Lower leg skin (tissue), 3 donors: ENCODE results near the gene TREM2.

Source experiments
- CTCF ChIP-seq, 3 donors: fragments of 450-650 bp; IDR thresholded peaks; one replicate each; pipeline ENCODE4 v1.5.1; 2016; ENCODE audit warnings: antibody characterized with exemption in 3 of 3, mild to moderate bottlenecking in 3 of 3, moderate library complexity in 2 of 3
- POLR2A ChIP-seq, 2 donors: fragments of 450-650 bp; IDR thresholded peaks; one replicate each; pipeline ENCODE4 v1.6.1; 2016 to 2017; ENCODE audit warnings: antibody characterized with exemption in 2 of 2, mild to moderate bottlenecking in 1 of 2, moderate library complexity in 1 of 2

- TF ChIP-seq POLR2A (IDR thresholded peaks at IDR 0.05), result no peak
- no peak for TF ChIP-seq CTCF (IDR thresholded peaks at IDR 0.05)
Measured at GRCh38 chr6:41162687-41163418, at the start of gene TREM2.
